Measurements from ENCODE around the gene DDIT3.

- TF ChIP-seq RAD21 (CRISPR knock-in tag; IDR thresholded peaks at IDR 0.05) (no peak), CTCF (CRISPR knock-in tag; IDR thresholded peaks at IDR 0.05) (no peak), CREM (IDR thresholded peaks at IDR 0.05) (no peak), CREM (CRISPR knock-in tag; IDR thresholded peaks at IDR 0.05) (no peak), ZNF446 (CRISPR knock-in tag; IDR thresholded peaks at IDR 0.05) (no peak), ESRRA (CRISPR knock-in tag; IDR thresholded peaks at IDR 0.05; ENCODE audit: low read depth) (no peak), NR2F1 (CRISPR knock-in tag; IDR thresholded peaks at IDR 0.05) (no peak), GABPA (IDR thresholded peaks at IDR 0.05; ENCODE audit: low read depth, low read length) (no peak), GABPA (CRISPR knock-in tag; IDR thresholded peaks at IDR 0.05; ENCODE audit: low read depth) (no peak), ETV6 (CRISPR knock-in tag; conservative IDR thresholded peaks at IDR 0.05) (no peak), PPARG (CRISPR knock-in tag; conservative IDR thresholded peaks at IDR 0.05) (no peak), ZNF296 (CRISPR knock-in tag; conservative IDR thresholded peaks at IDR 0.05) (no peak), REXO4 (CRISPR knock-in tag; IDR thresholded peaks at IDR 0.05; ENCODE audit: borderline replicate concordance) (no peak), ZBTB8A (CRISPR knock-in tag; IDR thresholded peaks at IDR 0.05; ENCODE audit: borderline replicate concordance, low read depth) (no peak), KDM4B (CRISPR knock-in tag; IDR thresholded peaks at IDR 0.05) (no peak)
Measured at GRCh38 chr12:57469296-57470164, 50.8 kb downstream of the DDIT3 start.

Measured in HepG2 (cell line).